ENCODE results near the gene GPR107. TPM values are rescaled to one million over a fixed set of nuclear protein-coding genes. Genes with fewer than 3 reads are reported as not detected.

GPR107 gene
- total and polyA plus RNA-seq, 2 of the 8 experiments (the other 6 are each of a cell fraction or from before 2014, with no cell fraction given), result 19.3 to 30.7 TPM

- TF ChIP-seq CHD7 (IDR thresholded peaks at IDR 0.05; ENCODE audit: insufficient replicate concordance, low read length) (no peak), RNF2 (IDR thresholded peaks at IDR 0.05; ENCODE audit: borderline replicate concordance, low read depth, low read length, missing control alignments, poor library complexity, severe bottlenecking) (no peak), SUZ12 (IDR thresholded peaks at IDR 0.05; ENCODE audit: low read length) (no peak), TAF1 (IDR thresholded peaks at IDR 0.05; ENCODE audit: low read depth, low read length) (peak; percentile 87), SIX5 (IDR thresholded peaks at IDR 0.05; ENCODE audit: low read depth, low read length) (no peak), YY1 (IDR thresholded peaks at IDR 0.05; ENCODE audit: low read depth, low read length) (peak; percentile 97), RXRA (IDR thresholded peaks at IDR 0.05; ENCODE audit: insufficient read depth, low read depth, low read length) (no peak), CBX5 (IDR thresholded peaks at IDR 0.05; ENCODE audit: low read depth, low read length) (no peak), CHD2 (IDR thresholded peaks at IDR 0.05; ENCODE audit: low read length) (no peak)
These were observed at the start of gene GPR107 (continued) for GRCh38 chr9:130053504-130054324.
